ENCODE measurements around the gene SCGB1D2. TPM values are rescaled to one million over a fixed set of nuclear protein-coding genes. Genes with fewer than 3 reads are reported as not detected.

Gene SCGB1D2
- total and polyA plus RNA-seq, 9 of the 15 experiments (the other 6 are each of a cell fraction or from before 2014, with no cell fraction given) = not detected

DNA sequence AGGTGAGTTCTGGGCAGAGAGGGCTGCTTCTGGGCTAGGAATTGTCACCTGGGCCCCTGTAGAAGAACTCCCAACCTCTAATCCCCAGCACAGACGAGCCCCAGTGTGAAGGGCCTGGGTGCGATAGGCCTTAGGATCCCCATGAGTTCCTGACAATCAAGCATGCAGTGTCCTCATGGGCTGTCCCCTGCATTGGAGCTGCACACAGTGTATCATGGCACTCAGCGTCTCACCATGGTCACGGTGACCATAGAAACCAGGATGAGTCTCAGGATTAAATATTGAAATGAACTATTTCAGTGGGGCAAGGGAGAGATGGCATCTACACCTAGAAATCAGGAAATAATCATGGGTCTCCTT is 33.3 kb upstream of the SCGB1D2 start:
- 0% methylated on average over 4 of the region's 4 CpGs for WGBS (ENCODE audit: insufficient coverage, low coverage, missing lambda C conversion rate)
- in situ Hi-C loops (cut with MboI) (no loop called here), intact Hi-C loops (cut with micrococcal nuclease) (loop anchor here (2.0 kb wide), 1 partner anchor 38 kb away; no protein-coding TSS in a partner anchor)
- Histone ChIP-seq H3K36me3 (ENCODE audit: control insufficient read depth, insufficient read depth, low read length) (no peaks in the 10 kb centered on the region), H3K4me1 (replicated peaks in 1 of 2; ENCODE audit: control insufficient read depth in 2 of 2, insufficient read depth in 2 of 2, low read length in 2 of 2) (no peaks in the 10 kb centered on the region), H3K27me3 (ENCODE audit: control insufficient read depth in 2 of 2, insufficient read depth in 2 of 2, low read length in 2 of 2) (peaks cover 23 to 47% of the 10 kb centered on the region in 2 experiments), H4K20me1 (replicated peaks; ENCODE audit: control insufficient read depth, insufficient read depth, low read length) (no peaks in the 10 kb centered on the region), H3K9me1 (ENCODE audit: control insufficient read depth, insufficient read depth, low read length) (no peaks in the 10 kb centered on the region), H3K9ac (ENCODE audit: insufficient read depth in 1 of 2, low read depth in 2 of 2, low read length in 2 of 2) (no peak overlapping the region), H3K27ac (ENCODE audit: extremely low read depth, low read depth, low read length) (no peak overlapping the region), H3K4me3 (no peak overlapping the region), H3K9me3 (replicated peaks; ENCODE audit: control insufficient read depth, insufficient read depth, low read depth, low read length) (no peaks in the 10 kb centered on the region), H3K4me2 (ENCODE audit: insufficient read depth, low read length) (no peak overlapping the region), H2AFZ (ENCODE audit: low read depth, low read length) (no peak overlapping the region), H3K79me2 (ENCODE audit: control insufficient read depth, insufficient read depth, low read length) (no peaks in the 10 kb centered on the region)
- CTCF ChIA-PET (ENCODE audit: low intra/inter-chr PET ratio) = interaction anchor here (1.2 kb wide), 1 partner anchor 127 kb away, joined by 3 read pairs; no protein-coding TSS in a partner anchor
- no TSS peak for BruUV-seq (replicated peaks)
- TF ChIP-seq, protein P1, sequence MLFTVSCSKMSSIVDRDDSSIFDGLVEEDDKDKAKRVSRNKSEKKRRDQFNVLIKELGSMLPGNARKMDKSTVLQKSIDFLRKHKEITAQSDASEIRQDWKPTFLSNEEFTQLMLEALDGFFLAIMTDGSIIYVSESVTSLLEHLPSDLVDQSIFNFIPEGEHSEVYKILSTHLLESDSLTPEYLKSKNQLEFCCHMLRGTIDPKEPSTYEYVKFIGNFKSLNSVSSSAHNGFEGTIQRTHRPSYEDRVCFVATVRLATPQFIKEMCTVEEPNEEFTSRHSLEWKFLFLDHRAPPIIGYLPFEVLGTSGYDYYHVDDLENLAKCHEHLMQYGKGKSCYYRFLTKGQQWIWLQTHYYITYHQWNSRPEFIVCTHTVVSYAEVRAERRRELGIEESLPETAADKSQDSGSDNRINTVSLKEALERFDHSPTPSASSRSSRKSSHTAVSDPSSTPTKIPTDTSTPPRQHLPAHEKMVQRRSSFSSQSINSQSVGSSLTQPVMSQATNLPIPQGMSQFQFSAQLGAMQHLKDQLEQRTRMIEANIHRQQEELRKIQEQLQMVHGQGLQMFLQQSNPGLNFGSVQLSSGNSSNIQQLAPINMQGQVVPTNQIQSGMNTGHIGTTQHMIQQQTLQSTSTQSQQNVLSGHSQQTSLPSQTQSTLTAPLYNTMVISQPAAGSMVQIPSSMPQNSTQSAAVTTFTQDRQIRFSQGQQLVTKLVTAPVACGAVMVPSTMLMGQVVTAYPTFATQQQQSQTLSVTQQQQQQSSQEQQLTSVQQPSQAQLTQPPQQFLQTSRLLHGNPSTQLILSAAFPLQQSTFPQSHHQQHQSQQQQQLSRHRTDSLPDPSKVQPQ (CRISPR knock-in tag; IDR thresholded peaks at IDR 0.05; ENCODE audit: borderline replicate concordance) = no peak
- TF ChIP-seq, protein P2, sequence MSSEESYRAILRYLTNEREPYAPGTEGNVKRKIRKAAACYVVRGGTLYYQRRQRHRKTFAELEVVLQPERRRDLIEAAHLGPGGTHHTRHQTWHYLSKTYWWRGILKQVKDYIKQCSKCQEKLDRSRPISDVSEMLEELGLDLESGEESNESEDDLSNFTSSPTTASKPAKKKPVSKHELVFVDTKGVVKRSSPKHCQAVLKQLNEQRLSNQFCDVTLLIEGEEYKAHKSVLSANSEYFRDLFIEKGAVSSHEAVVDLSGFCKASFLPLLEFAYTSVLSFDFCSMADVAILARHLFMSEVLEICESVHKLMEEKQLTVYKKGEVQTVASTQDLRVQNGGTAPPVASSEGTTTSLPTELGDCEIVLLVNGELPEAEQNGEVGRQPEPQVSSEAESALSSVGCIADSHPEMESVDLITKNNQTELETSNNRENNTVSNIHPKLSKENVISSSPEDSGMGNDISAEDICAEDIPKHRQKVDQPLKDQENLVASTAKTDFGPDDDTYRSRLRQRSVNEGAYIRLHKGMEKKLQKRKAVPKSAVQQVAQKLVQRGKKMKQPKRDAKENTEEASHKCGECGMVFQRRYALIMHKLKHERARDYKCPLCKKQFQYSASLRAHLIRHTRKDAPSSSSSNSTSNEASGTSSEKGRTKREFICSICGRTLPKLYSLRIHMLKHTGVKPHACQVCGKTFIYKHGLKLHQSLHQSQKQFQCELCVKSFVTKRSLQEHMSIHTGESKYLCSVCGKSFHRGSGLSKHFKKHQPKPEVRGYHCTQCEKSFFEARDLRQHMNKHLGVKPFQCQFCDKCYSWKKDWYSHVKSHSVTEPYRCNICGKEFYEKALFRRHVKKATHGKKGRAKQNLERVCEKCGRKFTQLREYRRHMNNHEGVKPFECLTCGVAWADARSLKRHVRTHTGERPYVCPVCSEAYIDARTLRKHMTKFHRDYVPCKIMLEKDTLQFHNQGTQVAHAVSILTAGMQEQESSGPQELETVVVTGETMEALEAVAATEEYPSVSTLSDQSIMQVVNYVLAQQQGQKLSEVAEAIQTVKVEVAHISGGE (CRISPR knock-in tag; IDR thresholded peaks at IDR 0.05) = no peak
- peak; percentile 23; the same call in 1 of the 2 replicates for TF ChIP-seq RFX1 (IDR thresholded peaks at IDR 0.05)
- POLR2A ChIA-PET = interaction anchor here (1.0 kb wide), 1 partner anchor 117 kb away, joined by 3 read pairs; no protein-coding TSS in a partner anchor
- FAIRE-seq (no peak), ATAC-seq (no peak), DNase-seq (ENCODE audit: extremely low read depth in 1 of 4, low spot score in 3 of 4) (no peak)

Data from K562 (cell line).